Neural cell (in vitro differentiated cells): Measurements from ENCODE around the gene COBL. TPM values are rescaled to one million over a fixed set of nuclear protein-coding genes. Genes with fewer than 3 reads are reported as not detected.

Experiments used
- H2AFZ ChIP-seq: fragments of 200-600, 300-800 bp; sonication (generic), shearing (Covaris generic); 2 replicates; pipeline ENCODE4 v1.6.0; 2014; ENCODE audit warnings: low read depth, mild to moderate bottlenecking, antibody characterized with exemption, low read length, moderate library complexity
- H3F3A ChIP-seq: fragments of 200-600 bp; shearing (Covaris generic); 2 replicates; pipeline ENCODE4 v1.6.1; 2016; ENCODE audit warnings: mild to moderate bottlenecking, moderate library complexity, mixed read lengths, antibody characterized with exemption, low read length; ENCODE audit not compliant: insufficient read depth, poor library complexity, severe bottlenecking
- H3K27ac ChIP-seq: fragments of 200-600, 300-800 bp; sonication (generic), shearing (Covaris generic); 2 replicates; pipeline ENCODE4 v1.5.1; 2014; ENCODE audit warnings: mild to moderate bottlenecking, low read length, moderate library complexity
- H3K27me3 ChIP-seq: fragments of 300-800, 200-600 bp; sonication (generic), shearing (Covaris generic); 2 replicates; pipeline ENCODE4 v1.6.0; 2014; ENCODE audit warnings: mild to moderate bottlenecking, low read depth, low read length, moderate library complexity; ENCODE audit not compliant: insufficient read depth
- H3K36me3 ChIP-seq: fragments of 300-800, 200-600 bp; sonication (generic), shearing (Covaris generic); 2 replicates; pipeline ENCODE4 v1.5.1; 2014; ENCODE audit warnings: mild to moderate bottlenecking, antibody characterized with exemption, low read length, moderate library complexity; ENCODE audit not compliant: insufficient read depth
- H3K4me2 ChIP-seq: fragments of 300-800, 200-600 bp; sonication (generic), shearing (Covaris generic); 2 replicates; pipeline ENCODE4 v1.6.0; 2014; ENCODE audit warnings: mild to moderate bottlenecking, low read length
- H3K4me3 ChIP-seq: fragments of 300-800, 200-600 bp; sonication (generic), shearing (Covaris generic); 2 replicates; pipeline ENCODE4 v1.5.1; 2014; ENCODE audit warnings: mild to moderate bottlenecking, low read length, moderate library complexity
- H3K79me2 ChIP-seq: fragments of 200-600 bp; shearing (Covaris generic); replicated peaks from 2 replicates; pipeline ENCODE4 v1.6.0; 2014; ENCODE audit warnings: mild to moderate bottlenecking, low read length, moderate library complexity; ENCODE audit not compliant: insufficient read depth
- H3K9ac ChIP-seq: fragments of 300-800, 200-600 bp; sonication (generic), shearing (Covaris generic); 2 replicates; pipeline ENCODE4 v1.6.1; 2016; ENCODE audit warnings: mild to moderate bottlenecking, low read length, mixed read lengths
- H3K9me2 ChIP-seq: fragments of 200-600 bp; shearing (Covaris generic); 2 replicates; pipeline ENCODE4 v1.6.1; 2016; ENCODE audit warnings: mild to moderate bottlenecking, low read length, mixed read lengths; ENCODE audit not compliant: insufficient read depth
- H3K9me3 ChIP-seq: fragments of 200-600, 300-800 bp; sonication (generic), shearing (Covaris generic); 2 replicates; pipeline ENCODE4 v1.6.1; 2016; ENCODE audit warnings: mild to moderate bottlenecking, mixed run types, low read length, moderate library complexity, mixed read lengths
- H4K20me1 ChIP-seq: fragments of 200-600 bp; shearing (Covaris generic); 2 replicates; pipeline ENCODE4 v1.6.1; 2016; ENCODE audit warnings: mild to moderate bottlenecking, mixed run types; ENCODE audit not compliant: insufficient read depth
- EP300 ChIP-seq: fragments of 450-650 bp; conservative IDR thresholded peaks from 2 replicates; pipeline ENCODE4 v1.6.1; 2014; ENCODE audit warnings: antibody characterized with exemption, mild to moderate bottlenecking, moderate library complexity; ENCODE audit not compliant: poor library complexity, severe bottlenecking
- EZH2 ChIP-seq: fragments of 200-600, 300-800 bp; shearing (Covaris generic), sonication (generic); IDR thresholded peaks from 2 replicates; pipeline ENCODE4 v1.6.1; 2014; ENCODE audit warnings: antibody characterized with exemption, low read length, borderline replicate concordance, mild to moderate bottlenecking; ENCODE audit not compliant: insufficient read depth, poor library complexity, severe bottlenecking
- MXI1 ChIP-seq: fragments of 450-650 bp; conservative IDR thresholded peaks from 2 replicates; pipeline ENCODE4 v1.6.1; 2014; ENCODE audit warnings: antibody characterized with exemption, mild to moderate bottlenecking; ENCODE audit not compliant: poor library complexity, severe bottlenecking
- POLR2AphosphoS5 ChIP-seq: IDR thresholded peaks from 2 replicates; pipeline ENCODE4 v1.6.1; 2012
- RAD21 ChIP-seq: fragments of 450-650 bp; conservative IDR thresholded peaks from 2 replicates; pipeline ENCODE4 v1.6.1; 2014; ENCODE audit warnings: antibody characterized with exemption, mild to moderate bottlenecking, moderate library complexity
- SMC3 ChIP-seq: fragments of 450-650 bp; conservative IDR thresholded peaks from 2 replicates; pipeline ENCODE4 v1.6.1; 2014; ENCODE audit warnings: antibody characterized with exemption, mild to moderate bottlenecking, moderate library complexity; ENCODE audit not compliant: poor library complexity
- TAF1 ChIP-seq: IDR thresholded peaks from 2 replicates; pipeline ENCODE4 v1.6.1; 2012; ENCODE audit warnings: low read depth
- polyA plus RNA-seq: library from polyadenylated mRNA; depleted of rRNA; stranded (reverse); fragments of >200 nt; gene quantifications from 2 replicates; pipeline ENCODE4 v1.2.3, GENCODE V29; 2014
- TF ChIP-seq, protein P1 (sequence below): IDR thresholded peaks from 2 replicates; pipeline ENCODE4 v1.6.1; 2012; ENCODE audit warnings: borderline replicate concordance
- TF ChIP-seq, protein P2 (sequence below): fragments of 450-650 bp; IDR thresholded peaks from 2 replicates; pipeline ENCODE4 v1.5.1; 2014; ENCODE audit warnings: antibody characterized with exemption, mild to moderate bottlenecking, moderate library complexity; ENCODE audit not compliant: poor library complexity, severe bottlenecking

COBL gene
- polyA plus RNA-seq, 1 donor from 2014 or later = 0.12 TPM

DNA sequence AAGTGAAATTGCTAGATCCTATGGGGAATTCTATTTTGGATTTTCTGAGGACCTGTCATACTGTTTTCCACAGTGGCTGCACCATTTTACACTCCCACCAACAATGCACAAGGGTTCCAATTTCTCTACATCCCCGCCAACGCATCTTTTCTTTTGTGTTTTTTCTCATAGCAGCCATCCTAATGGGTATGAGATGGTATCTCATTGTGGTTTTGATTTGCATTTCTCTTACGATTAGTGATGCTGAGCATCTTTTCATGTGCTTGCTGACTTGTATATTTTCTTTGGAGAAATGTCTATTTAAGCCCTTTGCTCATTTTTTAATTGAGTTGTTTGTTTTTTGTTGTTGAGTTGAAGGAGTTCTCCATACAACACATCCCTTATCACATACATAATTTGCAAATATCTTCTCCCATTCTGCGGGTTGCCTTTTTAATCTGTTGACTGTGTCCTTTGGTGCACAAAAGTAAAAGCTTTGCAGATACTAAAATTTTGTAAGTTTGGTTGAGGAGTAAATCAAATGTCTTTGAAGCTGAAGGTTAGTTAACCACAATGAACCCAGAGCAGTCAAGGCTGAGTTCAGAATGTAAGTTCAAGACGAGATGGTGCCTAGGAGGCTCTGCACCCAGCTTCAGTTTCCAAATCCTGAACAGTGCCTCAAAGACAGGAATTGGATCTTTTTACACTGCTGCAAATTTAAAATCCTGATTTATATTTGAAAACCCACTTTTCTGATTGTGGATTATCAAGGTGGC is 195.4 kb downstream of the COBL start (continued):
- TF ChIP-seq EZH2 = no peak

DNA sequence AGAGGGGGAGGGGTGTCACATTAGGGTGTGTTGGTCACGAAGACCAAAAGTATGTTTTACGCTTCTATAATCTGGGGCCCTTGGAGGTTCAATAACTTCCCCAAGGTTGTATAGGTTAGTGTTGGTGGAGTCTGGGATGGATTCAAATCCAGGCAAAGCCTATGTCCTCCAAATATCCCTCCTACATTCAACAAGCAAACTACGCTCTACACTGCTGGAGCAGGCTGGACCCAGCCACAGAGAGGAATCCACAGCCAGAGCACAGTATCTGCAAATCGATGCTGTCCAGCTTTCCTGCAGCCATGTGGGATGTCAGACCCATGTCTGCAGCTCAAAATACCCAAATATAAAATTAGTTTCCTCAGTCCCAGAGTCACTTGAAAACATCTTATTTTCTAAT is 198.0 kb downstream of the COBL start:
- Histone ChIP-seq H3K4me3 (no peak overlapping the region), H3K4me2 (no peak overlapping the region), H4K20me1 (no peaks in the 10 kb centered on the region), H3F3A (no peaks in the 10 kb centered on the region), H3K9me3 (peaks cover 4% of the 10 kb centered on the region), H3K27ac (no peak overlapping the region), H3K36me3 (no peaks in the 10 kb centered on the region), H3K79me2 (no peaks in the 10 kb centered on the region), H3K9me2 (no peaks in the 10 kb centered on the region), H3K27me3 (no peaks in the 10 kb centered on the region), H2AFZ (no peak overlapping the region), H3K9ac (no peak overlapping the region)
- TF ChIP-seq EZH2 (no peak), EP300 (no peak), TAF1 (no peak), MXI1 (no peak), RAD21 (no peak), POLR2AphosphoS5 (no peak), SMC3 (no peak)
- TF ChIP-seq, protein P1, sequence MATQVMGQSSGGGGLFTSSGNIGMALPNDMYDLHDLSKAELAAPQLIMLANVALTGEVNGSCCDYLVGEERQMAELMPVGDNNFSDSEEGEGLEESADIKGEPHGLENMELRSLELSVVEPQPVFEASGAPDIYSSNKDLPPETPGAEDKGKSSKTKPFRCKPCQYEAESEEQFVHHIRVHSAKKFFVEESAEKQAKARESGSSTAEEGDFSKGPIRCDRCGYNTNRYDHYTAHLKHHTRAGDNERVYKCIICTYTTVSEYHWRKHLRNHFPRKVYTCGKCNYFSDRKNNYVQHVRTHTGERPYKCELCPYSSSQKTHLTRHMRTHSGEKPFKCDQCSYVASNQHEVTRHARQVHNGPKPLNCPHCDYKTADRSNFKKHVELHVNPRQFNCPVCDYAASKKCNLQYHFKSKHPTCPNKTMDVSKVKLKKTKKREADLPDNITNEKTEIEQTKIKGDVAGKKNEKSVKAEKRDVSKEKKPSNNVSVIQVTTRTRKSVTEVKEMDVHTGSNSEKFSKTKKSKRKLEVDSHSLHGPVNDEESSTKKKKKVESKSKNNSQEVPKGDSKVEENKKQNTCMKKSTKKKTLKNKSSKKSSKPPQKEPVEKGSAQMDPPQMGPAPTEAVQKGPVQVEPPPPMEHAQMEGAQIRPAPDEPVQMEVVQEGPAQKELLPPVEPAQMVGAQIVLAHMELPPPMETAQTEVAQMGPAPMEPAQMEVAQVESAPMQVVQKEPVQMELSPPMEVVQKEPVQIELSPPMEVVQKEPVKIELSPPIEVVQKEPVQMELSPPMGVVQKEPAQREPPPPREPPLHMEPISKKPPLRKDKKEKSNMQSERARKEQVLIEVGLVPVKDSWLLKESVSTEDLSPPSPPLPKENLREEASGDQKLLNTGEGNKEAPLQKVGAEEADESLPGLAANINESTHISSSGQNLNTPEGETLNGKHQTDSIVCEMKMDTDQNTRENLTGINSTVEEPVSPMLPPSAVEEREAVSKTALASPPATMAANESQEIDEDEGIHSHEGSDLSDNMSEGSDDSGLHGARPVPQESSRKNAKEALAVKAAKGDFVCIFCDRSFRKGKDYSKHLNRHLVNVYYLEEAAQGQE = no peak
- TF ChIP-seq, protein P2, sequence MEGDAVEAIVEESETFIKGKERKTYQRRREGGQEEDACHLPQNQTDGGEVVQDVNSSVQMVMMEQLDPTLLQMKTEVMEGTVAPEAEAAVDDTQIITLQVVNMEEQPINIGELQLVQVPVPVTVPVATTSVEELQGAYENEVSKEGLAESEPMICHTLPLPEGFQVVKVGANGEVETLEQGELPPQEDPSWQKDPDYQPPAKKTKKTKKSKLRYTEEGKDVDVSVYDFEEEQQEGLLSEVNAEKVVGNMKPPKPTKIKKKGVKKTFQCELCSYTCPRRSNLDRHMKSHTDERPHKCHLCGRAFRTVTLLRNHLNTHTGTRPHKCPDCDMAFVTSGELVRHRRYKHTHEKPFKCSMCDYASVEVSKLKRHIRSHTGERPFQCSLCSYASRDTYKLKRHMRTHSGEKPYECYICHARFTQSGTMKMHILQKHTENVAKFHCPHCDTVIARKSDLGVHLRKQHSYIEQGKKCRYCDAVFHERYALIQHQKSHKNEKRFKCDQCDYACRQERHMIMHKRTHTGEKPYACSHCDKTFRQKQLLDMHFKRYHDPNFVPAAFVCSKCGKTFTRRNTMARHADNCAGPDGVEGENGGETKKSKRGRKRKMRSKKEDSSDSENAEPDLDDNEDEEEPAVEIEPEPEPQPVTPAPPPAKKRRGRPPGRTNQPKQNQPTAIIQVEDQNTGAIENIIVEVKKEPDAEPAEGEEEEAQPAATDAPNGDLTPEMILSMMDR = no peak

DNA sequence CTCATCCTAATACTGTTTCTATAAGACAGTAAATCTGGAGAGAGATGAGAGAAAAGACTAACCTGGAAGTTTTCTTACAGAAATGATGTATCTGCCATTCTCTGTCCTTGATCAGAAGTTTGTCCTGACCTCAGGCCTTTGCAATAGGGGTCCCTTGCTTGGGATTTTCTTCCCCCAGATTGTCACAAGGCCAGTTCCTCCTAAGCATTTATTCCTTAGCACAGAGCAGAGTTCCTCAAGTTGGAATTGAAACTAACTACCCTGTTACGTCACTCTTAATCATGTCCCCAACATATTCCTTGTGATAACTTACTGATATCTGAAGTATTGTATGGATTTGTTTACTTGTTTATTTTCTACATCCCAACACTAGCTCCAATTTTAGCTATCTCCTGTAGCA is 202.1 kb downstream of the COBL start:
- no peak overlapping the region for H2AFZ ChIP-seq
- no peaks in the 10 kb centered on the region for H3K27me3 ChIP-seq
- no peaks in the 10 kb centered on the region for H3F3A ChIP-seq
- H3K9ac ChIP-seq = no peak overlapping the region
- no peak overlapping the region for H3K27ac ChIP-seq
- no peak overlapping the region for H3K4me3 ChIP-seq
- no peaks in the 10 kb centered on the region for H3K79me2 ChIP-seq
- no peak overlapping the region for H3K4me2 ChIP-seq
- TF ChIP-seq, protein P1 = no peak
- TF ChIP-seq RAD21 = no peak
- no peak for TF ChIP-seq TAF1
- TF ChIP-seq EZH2 = no peak
- TF ChIP-seq POLR2AphosphoS5 = no peak
- TF ChIP-seq EP300 = no peak
- TF ChIP-seq, protein P2 = no peak
- no peak for TF ChIP-seq MXI1
- no peak for TF ChIP-seq SMC3
- H3K9me2 ChIP-seq = no peaks in the 10 kb centered on the region
- H3K36me3 ChIP-seq = no peaks in the 10 kb centered on the region
- H3K9me3 ChIP-seq = peaks cover 4% of the 10 kb centered on the region
- no peaks in the 10 kb centered on the region for H4K20me1 ChIP-seq
